NCI-H1436 (cell line): ENCODE results near the gene ATXN1.

Experiments
- DNase-seq: peaks from one replicate; lab custom pipeline; 2025; lab: John Stamatoyannopoulos, UW

ATXN1 gene

DNA sequence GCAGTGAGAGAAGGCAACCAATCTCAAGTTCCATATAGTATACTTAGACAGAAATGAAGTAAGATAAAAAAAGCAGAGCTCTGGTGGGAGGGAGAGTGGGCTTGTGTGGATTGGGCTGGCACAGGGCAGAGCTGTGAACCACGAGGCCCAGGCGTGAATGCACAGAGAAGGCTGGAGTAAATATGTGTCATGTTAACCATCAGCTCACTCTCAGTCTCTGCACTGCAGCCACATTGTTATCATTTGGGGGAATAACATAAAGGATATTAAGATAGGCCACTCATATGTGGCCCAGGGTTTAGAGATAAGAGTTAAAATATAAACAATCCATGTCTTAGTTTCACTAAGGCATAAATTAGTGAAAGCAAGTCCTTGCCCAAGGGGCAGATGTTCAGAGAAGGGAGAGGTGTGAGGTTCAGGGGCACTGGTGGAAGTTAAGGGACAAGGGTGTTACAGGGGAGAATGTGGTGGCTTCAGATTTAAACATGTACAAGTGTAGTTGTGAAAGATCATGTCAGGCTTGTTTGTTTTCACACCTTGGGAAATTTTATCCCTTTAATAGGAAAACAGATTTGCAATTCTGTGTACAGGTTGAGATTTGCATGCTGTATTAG lies 508.5 kb downstream of the ATXN1 start:
- no peak for DNase-seq

GRCh38 chr6:16251706-16252105 lies 509.6 kb downstream of the ATXN1 start:
- no peak for DNase-seq

GRCh38 chr6:16249971-16250370 lies 511.3 kb downstream of the ATXN1 start:
- DNase-seq: peak; percentile 17
